Lower lobe of right lung (tissue), 2 donors: ENCODE results near the gene CUX1. TPM values are rescaled to one million over a fixed set of nuclear protein-coding genes. Genes with fewer than 3 reads are reported as not detected.

ENCODE experiments used
- ATAC-seq, 2 donors: fragments of 200-7000 bp; cut with Tn5 transposase; one replicate each; pipeline ENCODE4 v1.9.1; 2020 to 2022; ENCODE audit warnings: mild to moderate bottlenecking in 2 of 2, moderate library complexity in 2 of 2
- DNase-seq: peaks from one replicate; pipeline ENCODE4 v3.0.0-alpha.2; 2020
- H3K27ac ChIP-seq: fragments of 200-600 bp; one replicate; pipeline ENCODE4 v1.8.0; 2022
- H3K27me3 ChIP-seq: fragments of 200-600 bp; one replicate; pipeline ENCODE4 v1.8.0; 2022; ENCODE audit warnings: low read depth
- H3K36me3 ChIP-seq: fragments of 200-600 bp; one replicate; pipeline ENCODE4 v1.8.0; 2022; ENCODE audit warnings: mild to moderate bottlenecking
- H3K4me1 ChIP-seq: fragments of 200-600 bp; one replicate; pipeline ENCODE4 v1.8.0; 2022
- H3K4me3 ChIP-seq: fragments of 200-600 bp; one replicate; pipeline ENCODE4 v1.8.0; 2022; ENCODE audit warnings: mild to moderate bottlenecking
- H3K9me3 ChIP-seq: fragments of 200-600 bp; one replicate; pipeline ENCODE4 v1.8.0; 2022
- intact Hi-C: fragments of 100-400 bp; cut with DNase I; formaldehyde crosslinking; loops from one replicate; pipeline ENCODE4 v1.11.0; 2022
- total RNA-seq: library from RNA; stranded (reverse); fragmentation: NEBNext Ultra II Directional; extraction: Animal tissue kit (Norgen Biotek cat#: 25700); gene quantifications from one replicate; pipeline ENCODE4 v1.2.1, GENCODE V29; 2021
- TF ChIP-seq, protein P1 (sequence below): fragments of 200-600 bp; IDR thresholded peaks from one replicate; pipeline ENCODE4 v1.8.0; 2022; ENCODE audit warnings: antibody characterized with exemption, mild to moderate bottlenecking
- donor health status: DM: no; HTN: yes; CAD: no; lungs with severe emphysema.

Gene CUX1
- total RNA-seq, 1 donor from 2014 or later, result 118 TPM

DNA sequence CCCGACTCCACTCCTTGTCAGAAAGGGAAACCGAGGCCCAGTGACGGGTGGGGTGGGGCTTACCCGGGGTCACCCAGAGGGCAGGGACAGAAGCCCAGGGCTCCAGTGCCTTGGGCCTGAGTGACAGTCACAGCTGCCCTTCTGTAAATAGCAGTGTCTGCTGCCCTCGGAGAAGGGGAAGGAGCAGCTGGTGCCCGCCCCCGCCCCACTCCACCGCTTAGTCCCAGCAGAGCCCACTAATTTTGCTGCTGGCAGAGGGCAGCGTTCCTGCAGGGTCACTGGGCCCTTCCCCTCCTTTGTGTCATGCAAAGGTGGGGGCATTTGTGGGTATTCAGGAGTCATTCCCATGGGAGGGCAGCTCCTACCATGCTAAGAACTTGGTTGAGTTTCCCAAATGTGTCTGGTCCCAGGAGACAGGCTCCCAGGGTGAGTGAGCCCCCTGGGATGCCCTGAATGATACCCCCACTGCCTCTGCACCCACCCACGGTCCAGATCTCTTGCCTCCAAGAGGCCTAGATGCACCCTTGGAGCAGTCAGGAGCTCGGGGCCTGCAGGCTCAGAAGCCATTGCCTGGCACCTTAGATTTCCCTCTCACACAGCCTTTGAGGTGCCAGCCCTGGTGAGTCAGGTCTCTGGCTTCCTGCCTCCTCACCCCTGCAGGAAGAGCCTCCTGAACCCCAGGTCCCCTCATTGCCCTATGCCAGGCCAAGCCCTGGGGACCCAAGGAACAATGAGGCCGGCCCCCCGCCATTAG is 486.4 kb downstream of the CUX1 start:
- TF ChIP-seq, protein P1, sequence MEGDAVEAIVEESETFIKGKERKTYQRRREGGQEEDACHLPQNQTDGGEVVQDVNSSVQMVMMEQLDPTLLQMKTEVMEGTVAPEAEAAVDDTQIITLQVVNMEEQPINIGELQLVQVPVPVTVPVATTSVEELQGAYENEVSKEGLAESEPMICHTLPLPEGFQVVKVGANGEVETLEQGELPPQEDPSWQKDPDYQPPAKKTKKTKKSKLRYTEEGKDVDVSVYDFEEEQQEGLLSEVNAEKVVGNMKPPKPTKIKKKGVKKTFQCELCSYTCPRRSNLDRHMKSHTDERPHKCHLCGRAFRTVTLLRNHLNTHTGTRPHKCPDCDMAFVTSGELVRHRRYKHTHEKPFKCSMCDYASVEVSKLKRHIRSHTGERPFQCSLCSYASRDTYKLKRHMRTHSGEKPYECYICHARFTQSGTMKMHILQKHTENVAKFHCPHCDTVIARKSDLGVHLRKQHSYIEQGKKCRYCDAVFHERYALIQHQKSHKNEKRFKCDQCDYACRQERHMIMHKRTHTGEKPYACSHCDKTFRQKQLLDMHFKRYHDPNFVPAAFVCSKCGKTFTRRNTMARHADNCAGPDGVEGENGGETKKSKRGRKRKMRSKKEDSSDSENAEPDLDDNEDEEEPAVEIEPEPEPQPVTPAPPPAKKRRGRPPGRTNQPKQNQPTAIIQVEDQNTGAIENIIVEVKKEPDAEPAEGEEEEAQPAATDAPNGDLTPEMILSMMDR, result no peak
- no peak overlapping the region for H3K4me3 ChIP-seq
- no peak for DNase-seq
- no peak for ATAC-seq
- H3K27me3 ChIP-seq, result no peaks in the 10 kb centered on the region
- no peaks in the 10 kb centered on the region for H3K9me3 ChIP-seq
- peaks cover 28% of the 10 kb centered on the region for H3K4me1 ChIP-seq
- H3K27ac ChIP-seq, result no peak overlapping the region
- H3K36me3 ChIP-seq, result peaks cover 4% of the 10 kb centered on the region
- intact Hi-C loops, result no loop called here

DNA sequence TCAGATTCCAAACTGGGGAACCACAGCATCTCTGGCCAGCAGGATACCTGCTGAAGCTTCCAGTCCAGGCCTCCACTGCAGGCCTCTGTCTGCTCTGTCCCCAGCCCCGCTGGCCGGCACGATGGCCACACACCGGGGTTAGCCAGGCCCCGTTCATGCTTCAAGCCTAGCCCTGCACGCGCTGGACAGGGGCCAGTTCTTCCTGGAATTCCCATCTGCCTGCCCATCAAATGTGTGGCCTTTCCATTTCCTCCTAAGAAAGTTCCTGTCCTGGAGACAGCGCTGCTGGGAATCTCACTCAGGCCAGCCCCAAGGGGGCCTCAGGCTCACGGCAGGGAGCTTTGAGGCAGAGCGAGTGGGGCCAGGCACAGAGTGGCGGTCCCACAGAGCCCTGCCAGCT is 487.2 kb downstream of the CUX1 start:
- DNase-seq, result no peak
- H3K4me3 ChIP-seq, result no peak overlapping the region
- peaks cover 6% of the 10 kb centered on the region for H3K36me3 ChIP-seq
- intact Hi-C loops, result no loop called here
- ATAC-seq, result no peak
- peaks cover 28% of the 10 kb centered on the region for H3K4me1 ChIP-seq
- TF ChIP-seq, protein P1, result no peak
- H3K27me3 ChIP-seq, result no peaks in the 10 kb centered on the region
- H3K9me3 ChIP-seq, result no peaks in the 10 kb centered on the region
- no peak overlapping the region for H3K27ac ChIP-seq

DNA sequence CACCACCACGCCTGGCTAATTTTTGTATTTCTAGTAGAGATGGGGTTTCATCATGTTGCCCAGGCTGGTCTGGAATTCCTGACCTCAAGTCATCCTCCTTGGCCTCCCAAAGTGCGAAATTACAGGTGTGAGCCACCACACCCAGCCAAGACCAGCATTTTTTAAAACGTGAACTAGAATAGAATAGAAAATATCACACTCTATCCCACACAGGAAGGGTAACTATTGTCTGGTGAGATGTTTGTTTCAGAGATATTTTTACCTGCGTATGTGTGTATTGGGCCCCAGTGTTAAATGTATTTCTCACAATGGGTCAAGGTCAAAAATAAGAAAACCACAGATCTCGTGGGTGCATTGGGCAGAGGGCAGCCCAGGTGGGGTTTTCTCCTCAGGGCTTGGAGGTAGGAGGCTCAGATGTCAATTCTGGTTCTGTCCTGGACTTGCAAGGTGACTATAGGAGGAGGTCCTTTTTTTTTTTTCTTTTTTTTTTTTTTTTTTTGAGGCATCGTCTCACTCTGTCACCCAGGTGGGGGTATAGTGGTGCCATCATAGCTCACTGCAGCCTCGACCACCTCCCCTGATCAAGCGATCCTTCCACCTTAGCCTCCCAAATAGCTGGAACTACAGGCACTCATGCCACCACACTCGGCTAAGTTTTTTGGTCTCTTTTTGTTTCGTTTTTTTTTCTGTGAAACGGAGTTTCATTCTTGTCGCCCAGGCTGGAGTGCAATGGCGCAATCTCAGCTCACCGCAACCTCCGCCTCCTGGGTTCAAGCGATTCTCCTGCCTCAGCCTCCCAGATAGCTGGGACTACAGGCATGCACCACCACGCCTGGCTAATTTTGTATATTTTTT is 488.2 kb downstream of the CUX1 start:
- Histone ChIP-seq H3K36me3 (peaks cover 6% of the 10 kb centered on the region), H3K9me3 (no peaks in the 10 kb centered on the region), H3K27ac (peak overlapping the region; percentile 31), H3K27me3 (no peaks in the 10 kb centered on the region), H3K4me3 (no peak overlapping the region), H3K4me1 (peaks cover 28% of the 10 kb centered on the region)
- intact Hi-C loops, result no loop called here
- DNase-seq (no peak), ATAC-seq (no peak)
- TF ChIP-seq, protein P1, result no peak

DNA sequence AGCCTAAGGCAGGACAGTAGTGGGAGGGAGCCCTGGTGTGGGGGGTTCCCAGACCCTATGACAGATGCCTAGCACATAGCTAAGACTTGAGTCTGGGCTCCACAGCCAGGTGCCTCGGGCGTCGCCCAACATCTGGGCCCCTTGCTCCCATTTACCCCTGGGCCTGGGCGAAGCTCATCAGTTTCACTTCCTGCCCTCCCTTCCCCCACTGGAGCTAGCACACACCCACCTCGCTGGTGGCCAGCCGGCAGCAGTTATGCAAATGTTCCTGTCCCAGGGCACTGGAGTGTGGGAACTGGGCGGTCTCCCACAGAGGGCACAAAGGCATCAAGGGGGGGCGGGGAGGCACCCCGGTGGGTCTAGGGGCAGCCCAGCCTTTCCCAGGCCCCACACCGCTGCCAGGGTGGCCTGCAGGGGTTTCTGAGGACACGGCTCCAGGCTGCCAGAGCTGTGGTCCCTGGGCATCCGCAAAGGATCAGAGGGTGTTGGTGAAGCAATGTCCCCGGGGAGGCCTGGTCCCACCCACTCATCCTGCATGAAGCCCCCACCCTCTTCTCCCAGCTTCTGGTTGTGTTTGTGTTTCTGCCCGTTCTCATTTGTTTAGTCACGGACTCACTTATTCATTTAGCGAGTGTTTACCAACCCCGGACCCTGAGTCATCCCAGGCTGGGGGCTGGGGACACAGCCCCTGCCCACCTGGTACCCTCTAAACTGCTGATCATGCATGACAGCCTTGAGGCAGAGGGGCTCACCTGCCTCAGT is 489.7 kb downstream of the CUX1 start:
- Histone ChIP-seq H3K36me3 (peaks cover 6% of the 10 kb centered on the region), H3K4me3 (peak overlapping the region; percentile 27), H3K27ac (peak overlapping the region; percentile 31), H3K27me3 (no peaks in the 10 kb centered on the region), H3K9me3 (no peaks in the 10 kb centered on the region), H3K4me1 (peaks cover 28% of the 10 kb centered on the region)
- TF ChIP-seq, protein P1, result no peak
- ATAC-seq (peak; percentile 77 to 89), DNase-seq (peak; percentile 85)
- intact Hi-C loops, result no loop called here

DNA sequence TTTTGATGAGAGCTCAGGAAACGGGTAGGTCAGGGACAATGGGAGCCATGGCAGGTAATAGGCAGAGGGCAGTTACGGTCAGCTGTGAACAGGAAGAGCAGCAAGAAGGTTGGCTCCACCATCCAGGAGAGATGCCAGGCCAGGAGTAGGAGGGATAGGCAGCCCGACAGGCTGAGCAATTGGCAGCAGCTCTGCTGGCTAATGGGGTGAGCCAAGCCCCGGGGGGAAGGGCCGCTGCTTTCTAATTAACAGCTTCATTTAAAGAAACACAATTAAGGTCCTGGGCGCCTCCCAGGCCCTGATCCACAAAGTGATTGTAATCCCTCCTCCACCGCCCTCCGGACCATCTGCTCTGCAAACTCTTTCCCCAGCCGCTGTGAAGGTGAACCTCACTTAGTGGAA is 493.0 kb downstream of the CUX1 start:
- Histone ChIP-seq H3K4me3 (no peak overlapping the region), H3K27me3 (no peaks in the 10 kb centered on the region), H3K27ac (no peak overlapping the region), H3K9me3 (no peaks in the 10 kb centered on the region), H3K36me3 (peaks cover 11% of the 10 kb centered on the region), H3K4me1 (peaks cover 15% of the 10 kb centered on the region)
- no peak for DNase-seq
- TF ChIP-seq, protein P1, result no peak
- no peak for ATAC-seq
- intact Hi-C loops, result no loop called here
